Fibroblast of lung (primary cell): ENCODE measurements around the gene BAIAP2.

Experiments
- CTCF ChIP-seq, 2 donors: IDR thresholded peaks in 1 of 2; conservative IDR thresholded peaks in 1 of 2; 1 replicate in 1 of 2; 2 replicates in 1 of 2; pipeline ENCODE4 v1.5.1; 2011 to 2012; ENCODE audit warnings: low read length in 2 of 2, control low read depth in 1 of 2, inconsistent platforms in 1 of 2, low read depth in 1 of 2, mild to moderate bottlenecking in 1 of 2
- EZH2 ChIP-seq: IDR thresholded peaks from 2 replicates; pipeline ENCODE4 v1.5.1; 2012; ENCODE audit warnings: low read length, control low read depth, mild to moderate bottlenecking; ENCODE audit errors: missing control alignments

- TF ChIP-seq EZH2 (no peak), CTCF (conservative IDR thresholded peaks at IDR 0.05 in 1 of 2, IDR thresholded peaks at IDR 0.05 in 1 of 2; ENCODE audit: low read depth in 1 of 2, low read length in 2 of 2) (no peak)
These were observed 40.4 kb downstream of the BAIAP2 start for GRCh38 chr17:81075307-81075706.
